H1 (cell line): ENCODE results near the gene SAMD4A. TPM values are rescaled to one million over a fixed set of nuclear protein-coding genes. Genes with fewer than 3 reads are reported as not detected.

Source experiments
- CTCF ChIA-PET: fragments of 300-600 bp; sonication (Branson Sonifier 250); formaldehyde crosslinking; loops from one replicate; lab custom pipeline; 2021; ENCODE audit not compliant: partially characterized antibody; lab: Charles Lee
- POLR2A ChIA-PET: fragments of 300-600 bp; sonication (Branson Sonifier 250); formaldehyde crosslinking; loops from one replicate; lab custom pipeline; 2021; ENCODE audit warnings: inconsistent platforms; ENCODE audit not compliant: partially characterized antibody; lab: Charles Lee
- DNase-seq, 2 experiments: peaks; one replicate each; pipeline versions ENCODE4 v3.0.0 to v3.0.0-alpha.2; 2010 to 2022; ENCODE audit warnings: low spot score in 2 of 2, low read depth in 1 of 2, mixed read lengths in 1 of 2
- FAIRE-seq: peaks from 2 replicates; lab custom pipeline; 2011; peaks lifted over from hg19 to GRCh38; lab: Jason Lieb, UNC
- H2AFZ ChIP-seq: 2 replicates; pipeline ENCODE4 v1.8.1; 2012; ENCODE audit warnings: low read length, inconsistent platforms
- H2AK5ac ChIP-seq: 2 replicates; pipeline ENCODE4 v1.6.1; 2013; ENCODE audit warnings: low read depth, low read length
- H2BK120ac ChIP-seq: replicated peaks from 2 replicates; pipeline ENCODE3; 2013; ENCODE audit warnings: low read depth, low read length, inconsistent platforms
- H2BK12ac ChIP-seq: 2 replicates; pipeline ENCODE4 v1.6.1; 2013; ENCODE audit warnings: low read depth, low read length
- H2BK15ac ChIP-seq: 2 replicates; pipeline ENCODE4 v1.6.1; 2013; ENCODE audit warnings: low read length
- H2BK20ac ChIP-seq: 2 replicates; pipeline ENCODE4 v1.6.1; 2013; ENCODE audit warnings: low read length
- H2BK5ac ChIP-seq: 2 replicates; pipeline ENCODE4 v1.6.1; 2013; ENCODE audit warnings: low read depth, low read length
- H3K14ac ChIP-seq: 2 replicates; pipeline ENCODE4 v1.6.1; 2013; ENCODE audit warnings: inconsistent platforms; ENCODE audit not compliant: insufficient read length
- H3K18ac ChIP-seq: 2 replicates; pipeline ENCODE4 v1.6.1; 2013; ENCODE audit warnings: low read length; ENCODE audit errors: extremely low read depth
- H3K23ac ChIP-seq: 2 replicates; pipeline ENCODE4 v1.6.1; 2013; ENCODE audit warnings: inconsistent platforms; ENCODE audit not compliant: insufficient read length
- H3K23me2 ChIP-seq: 2 replicates; pipeline ENCODE4 v1.6.1; 2013; ENCODE audit warnings: low read depth, low read length
- H3K27ac ChIP-seq: 2 replicates; pipeline ENCODE4 v1.6.1; 2011; ENCODE audit warnings: low read depth, low read length, inconsistent platforms
- H3K27me3 ChIP-seq, 4 experiments: replicated peaks in 1 of 4; 1 replicate in 1 of 4; 2 replicates in 3 of 4; pipeline versions ENCODE4 v1.6.1 to v1.8.1; 2011 to 2013; ENCODE audit warnings: low read length in 3 of 4, mild to moderate bottlenecking in 3 of 4, inconsistent platforms in 2 of 4, mixed read lengths in 2 of 4, moderate library complexity in 1 of 4; ENCODE audit not compliant: control insufficient read depth in 3 of 4, insufficient read depth in 3 of 4; ENCODE audit errors: extremely low read depth in 1 of 4
- H3K36me3 ChIP-seq, 4 experiments: 2 replicates each; pipeline versions ENCODE4 v1.6.1 to v1.8.1; 2011 to 2013; ENCODE audit warnings: mild to moderate bottlenecking in 4 of 4, low read length in 3 of 4, moderate library complexity in 2 of 4, control low read depth in 1 of 4, inconsistent platforms in 1 of 4; ENCODE audit not compliant: insufficient read depth in 4 of 4, control insufficient read depth in 2 of 4
- H3K4ac ChIP-seq: replicated peaks from 2 replicates; pipeline ENCODE3; 2013; ENCODE audit warnings: low read length, low read depth, mixed read lengths, inconsistent platforms; ENCODE audit not compliant: insufficient read length
- H3K4me1 ChIP-seq, 4 experiments: replicated peaks in 1 of 4; 1 replicate in 1 of 4; 2 replicates in 3 of 4; pipeline versions ENCODE4 v1.6.1 to v1.8.1; 2011 to 2013; ENCODE audit warnings: low read length in 3 of 4, inconsistent platforms in 2 of 4, mixed read lengths in 1 of 4; ENCODE audit not compliant: insufficient read depth in 4 of 4, control insufficient read depth in 3 of 4
- H3K4me2 ChIP-seq, 2 experiments: 2 replicates each; pipeline versions ENCODE4 v1.6.1 to v1.8.1; 2011 to 2013; ENCODE audit warnings: low read depth in 2 of 2, low read length in 2 of 2, control low read depth in 1 of 2, inconsistent platforms in 1 of 2, mild to moderate bottlenecking in 1 of 2; ENCODE audit not compliant: insufficient read depth in 1 of 2
- H3K4me3 ChIP-seq, 4 experiments: fragments of 200-600, 300-600 bp in 1 of 4; sonication (generic), shearing (Covaris generic), sonication (Bioruptor Twin) in 1 of 4; 2 replicates each; pipeline versions ENCODE4 v1.5.1 to v1.8.1; 2011 to 2016; ENCODE audit warnings: low read length in 4 of 4, low read depth in 3 of 4, control low read depth in 2 of 4, inconsistent platforms in 2 of 4, mild to moderate bottlenecking in 2 of 4, mixed read lengths in 1 of 4, moderate library complexity in 1 of 4; ENCODE audit not compliant: insufficient read depth in 2 of 4; ENCODE audit errors: extremely low read depth in 1 of 4
- H3K56ac ChIP-seq: replicated peaks from 2 replicates; pipeline ENCODE3; 2013; ENCODE audit warnings: low read depth, mild to moderate bottlenecking, mixed read lengths, low read length, inconsistent platforms; ENCODE audit not compliant: insufficient read length
- H3K79me1 ChIP-seq: 2 replicates; pipeline ENCODE4 v1.6.1; 2013; ENCODE audit warnings: low read depth, low read length, control low read depth
- H3K79me2 ChIP-seq, 2 experiments: 2 replicates each; pipeline versions ENCODE4 v1.6.1 to v1.8.1; 2012 to 2013; ENCODE audit warnings: low read length in 2 of 2, mild to moderate bottlenecking in 2 of 2, inconsistent platforms in 1 of 2; ENCODE audit not compliant: insufficient read depth in 2 of 2, control insufficient read depth in 1 of 2
- H3K9ac ChIP-seq, 4 experiments: replicated peaks in 1 of 4; 1 replicate in 1 of 4; 2 replicates in 3 of 4; pipeline versions ENCODE4 v1.6.1 to v1.8.1; 2011 to 2013; ENCODE audit warnings: low read depth in 3 of 4, low read length in 3 of 4, control low read depth in 2 of 4, mild to moderate bottlenecking in 2 of 4, moderate library complexity in 2 of 4, inconsistent platforms in 1 of 4; ENCODE audit errors: extremely low read depth in 1 of 4
- H3K9me3 ChIP-seq, 2 experiments: 2 replicates each; pipeline versions ENCODE4 v1.6.1 to v1.8.1; 2012 to 2013; ENCODE audit warnings: mild to moderate bottlenecking in 2 of 2, moderate library complexity in 2 of 2, control low read depth in 1 of 2, inconsistent platforms in 1 of 2, low read depth in 1 of 2, low read length in 1 of 2, mixed read lengths in 1 of 2; ENCODE audit not compliant: insufficient read depth in 2 of 2
- H4K20me1 ChIP-seq, 2 experiments: replicated peaks in 1 of 2; 2 replicates each; pipeline versions ENCODE3 to v1.8.1; 2011 to 2013; ENCODE audit warnings: inconsistent platforms in 2 of 2, low read length in 2 of 2, mild to moderate bottlenecking in 1 of 2; ENCODE audit not compliant: insufficient read depth in 2 of 2, control insufficient read depth in 1 of 2
- H4K5ac ChIP-seq: 2 replicates; pipeline ENCODE4 v1.6.1; 2013; ENCODE audit warnings: low read length, low read depth, mixed read lengths, inconsistent platforms; ENCODE audit not compliant: insufficient read length
- H4K8ac ChIP-seq: 2 replicates; pipeline ENCODE4 v1.8.0; 2013; ENCODE audit warnings: mild to moderate bottlenecking, moderate library complexity, low read length, inconsistent platforms; ENCODE audit not compliant: insufficient read depth; ENCODE audit errors: extremely low read depth
- H4K91ac ChIP-seq: replicated peaks from 2 replicates; pipeline ENCODE3; 2013; ENCODE audit warnings: low read length, mixed read lengths, inconsistent platforms; ENCODE audit not compliant: insufficient read length
- BRCA1 ChIP-seq: IDR thresholded peaks from 2 replicates; pipeline ENCODE4 v1.6.1; 2012; ENCODE audit warnings: low read depth, low read length, improper control_type of control experiment
- CBX8 ChIP-seq: fragments of 300-800, 300-1000 bp; sonication (generic); IDR thresholded peaks from 2 replicates; pipeline ENCODE4 v1.7.1; 2016; ENCODE audit warnings: low read depth, low read length, borderline replicate concordance
- CHD2 ChIP-seq: IDR thresholded peaks from 2 replicates; pipeline ENCODE4 v1.6.1; 2012; ENCODE audit warnings: low read length, improper control_type of control experiment
- GABPA ChIP-seq: IDR thresholded peaks from 2 replicates; pipeline ENCODE4 v1.6.1; 2011; ENCODE audit warnings: mild to moderate bottlenecking, low read length, moderate library complexity, borderline replicate concordance; ENCODE audit not compliant: insufficient read depth
- KDM1A ChIP-seq: fragments of 200-600, 300-600 bp; sonication (generic); IDR thresholded peaks from 2 replicates; pipeline ENCODE4 v1.7.1; 2016; ENCODE audit warnings: mild to moderate bottlenecking, low read length, borderline replicate concordance
- RXRA ChIP-seq: IDR thresholded peaks from 2 replicates; pipeline ENCODE4 v1.6.1; 2011; ENCODE audit warnings: low read depth, mild to moderate bottlenecking, low read length, moderate library complexity; ENCODE audit not compliant: insufficient read depth
- SIN3A ChIP-seq, 2 experiments: IDR thresholded peaks in 1 of 2; conservative IDR thresholded peaks in 1 of 2; 2 replicates each; pipeline ENCODE4 v1.6.1; 2011 to 2012; ENCODE audit warnings: low read length in 2 of 2, improper control_type of control experiment in 1 of 2, low read depth in 1 of 2, mild to moderate bottlenecking in 1 of 2
- SIRT6 ChIP-seq: IDR thresholded peaks from one replicate; pipeline ENCODE4 v1.7.1; 2012; ENCODE audit warnings: low read length, inconsistent platforms
- SP4 ChIP-seq: IDR thresholded peaks from 2 replicates; pipeline ENCODE4 v1.6.1; 2012; ENCODE audit warnings: low read length, inconsistent platforms
- SRF ChIP-seq: IDR thresholded peaks from 2 replicates; pipeline ENCODE4 v1.6.1; 2011; ENCODE audit warnings: mild to moderate bottlenecking, low read depth, low read length, moderate library complexity
- WGBS, 2 experiments: shearing (Covaris generic) in 1 of 2; methylation state at CpG; one replicate each; pipeline versions ENCODE4 v1.1.6 to v1.1.7; 2013 to 2015; ENCODE audit warnings: low lambda C conversion rate in 2 of 2, mixed read lengths in 2 of 2, inconsistent platforms in 1 of 2, low coverage in 1 of 2, missing lambda C conversion rate in 1 of 2; ENCODE audit not compliant: insufficient replicate concordance in 2 of 2, insufficient coverage in 1 of 2, insufficient read length in 1 of 2; ENCODE audit errors: extremely low coverage in 1 of 2, missing lambda C conversion rate in 1 of 2; 5-methylcytosine and 5-hydroxymethylcytosine counted together
- polyA plus RNA-seq, 7 experiments: library from polyadenylated mRNA; depleted of rRNA in 3 of 7; stranded (reverse) in 5 of 7; unstranded in 2 of 7; fragments of >200 nt in 5 of 7; fragments of 200-250 nt in 2 of 7; gene quantifications; 1 replicate in 5 of 7; 2 replicates in 1 of 7; 4 replicates in 1 of 7; pipeline versions ENCODE4 v1.2.1 to v1.2.3, GENCODE V29; 2011 to 2013; ENCODE audit warnings: missing spikeins in 2 of 7, mixed read lengths in 2 of 7
- total RNA-seq: library from RNA; stranded (reverse); fragmentation: NEBNext Ultra II Directional; extraction: Animal tissue kit (Norgen Biotek cat#: 25700); gene quantifications from 2 replicates; pipeline ENCODE4 v1.2.1, GENCODE V29; 2021

The SAMD4A gene
- total and polyA plus RNA-seq, 2 of the 8 experiments (the other 6 are each of a cell fraction or from before 2014, with no cell fraction given), result 2.4 to 12.3 TPM

GRCh38 chr14:54782751-54783659, 216.1 kb downstream of the SAMD4A start:
- FAIRE-seq (no peak), DNase-seq (no peak)
- Histone ChIP-seq H3K23me2 (no peaks in the 10 kb centered on the region), H2AK5ac (no peak overlapping the region), H3K14ac (no peak overlapping the region), H3K18ac (no peak overlapping the region), H3K9ac (no peak overlapping the region; a peak in 1 of 7 replicates), H2BK120ac (no peak overlapping the region), H4K8ac (no peak overlapping the region), H4K5ac (no peak overlapping the region), H2AFZ (no peak overlapping the region), H3K23ac (no peak overlapping the region), H3K4ac (no peak overlapping the region), H3K27me3 (no peaks in the 10 kb centered on the region), H2BK20ac (no peak overlapping the region), H3K79me1 (no peaks in the 10 kb centered on the region), H3K4me3 (no peak overlapping the region), H2BK15ac (no peak overlapping the region), H3K4me1 (peaks cover 0 to 2% (median 0%) of the 10 kb centered on the region in 4 experiments; a peak in 1 of 7 replicates), H3K27ac (no peak overlapping the region), H3K9me3 (no peaks in the 10 kb centered on the region), H3K4me2 (no peak overlapping the region), H3K36me3 (no peaks in the 10 kb centered on the region), H2BK5ac (no peak overlapping the region), H4K91ac (no peak overlapping the region), H4K20me1 (no peaks in the 10 kb centered on the region), H3K56ac (no peak overlapping the region), H2BK12ac (no peak overlapping the region), H3K79me2 (no peaks in the 10 kb centered on the region)
- ChIA-PET POLR2A (interaction anchor here (0.6 kb wide), 2 partner anchors 22 to 37 kb away, joined by 3 read pairs; no protein-coding TSS in a partner anchor), CTCF (interaction anchor here (0.6 to 8.7 kb wide), 19 partner anchors 8 to 789 kb away, joined by 3 to 76 read pairs (median 3); no protein-coding TSS in a partner anchor)
- 88% methylated on average over 14 of the region's 14 CpGs; no CpG with 5 or more reads in 1 of the 2 experiments for WGBS, 2 experiments
- TF ChIP-seq SIN3A (conservative IDR thresholded peaks at IDR 0.05 in 1 of 2, IDR thresholded peaks at IDR 0.05 in 1 of 2; ENCODE audit: low read depth in 1 of 2, low read length in 2 of 2) (peak in 1 of 2 experiments; percentile 44; a peak in 1 of 4 replicates), CBX8 (no peak), SRF (no peak), GABPA (no peak), BRCA1 (no peak), SIRT6 (no peak), KDM1A (no peak), SP4 (no peak), CHD2 (no peak), RXRA (no peak)
